Activated CD8-positive, alpha-beta T cell treated with anti-CD3 and anti-CD28 coated beads for 36 hours (primary cell): ENCODE data around the gene MLXIP. TPM values are rescaled to one million over a fixed set of nuclear protein-coding genes. Genes with fewer than 3 reads are reported as not detected.

Source experiments
- ATAC-seq: fragments of 200-7000 bp; cut with Tn5 transposase; one replicate; pipeline ENCODE4 v1.10.0; 2021; ENCODE audit warnings: mild to moderate bottlenecking, moderate library complexity
- CTCF ChIA-PET: fragments of 350-600 bp; sonication (Branson Sonifier 250); formaldehyde crosslinking; loops from one replicate; lab custom pipeline; 2021; ENCODE audit warnings: antibody characterized with exemption; lab: Charles Lee
- POLR2A ChIA-PET: fragments of 350-600 bp; sonication (Branson Sonifier 250); formaldehyde crosslinking; loops from one replicate; lab custom pipeline; 2021; ENCODE audit warnings: antibody characterized with exemption; lab: Charles Lee
- DNase-seq: peaks from one replicate; pipeline ENCODE4 v3.0.0-alpha.2; 2020
- H3K27ac Mint-ChIP-seq: one replicate; pipeline ENCODE4 v1.8.0; 2021; ENCODE audit warnings: mild to moderate bottlenecking, mixed read lengths
- H3K27me3 Mint-ChIP-seq: one replicate; pipeline ENCODE4 v1.8.0; 2021; ENCODE audit warnings: mixed read lengths
- H3K36me3 Mint-ChIP-seq: one replicate; pipeline ENCODE4 v1.8.0; 2021; ENCODE audit warnings: low read depth, mixed read lengths
- H3K4me1 Mint-ChIP-seq: one replicate; pipeline ENCODE4 v1.8.0; 2021; ENCODE audit warnings: low read depth, mixed read lengths
- H3K4me3 Mint-ChIP-seq: one replicate; pipeline ENCODE4 v1.8.0; 2021; ENCODE audit warnings: mild to moderate bottlenecking, moderate library complexity, mixed read lengths
- H3K9me3 Mint-ChIP-seq: one replicate; pipeline ENCODE4 v1.8.0; 2021; ENCODE audit warnings: mixed read lengths
- CTCF ChIP-seq: fragments of 200-600 bp; IDR thresholded peaks from one replicate; pipeline ENCODE4 v1.8.0; 2022; ENCODE audit warnings: antibody characterized with exemption, mild to moderate bottlenecking
- intact Hi-C: fragments of 100-400 bp; cut with micrococcal nuclease; formaldehyde crosslinking; loops from one replicate; pipeline ENCODE4 v1.10.0; 2022
- total RNA-seq, 2 experiments: library from RNA; stranded (reverse); gene quantifications; one replicate each; pipeline ENCODE4 v1.2.3, GENCODE V29; 2021

MLXIP gene
- total RNA-seq, 2 experiments from 2014 or later = 26.0 to 28.7 TPM

DNA sequence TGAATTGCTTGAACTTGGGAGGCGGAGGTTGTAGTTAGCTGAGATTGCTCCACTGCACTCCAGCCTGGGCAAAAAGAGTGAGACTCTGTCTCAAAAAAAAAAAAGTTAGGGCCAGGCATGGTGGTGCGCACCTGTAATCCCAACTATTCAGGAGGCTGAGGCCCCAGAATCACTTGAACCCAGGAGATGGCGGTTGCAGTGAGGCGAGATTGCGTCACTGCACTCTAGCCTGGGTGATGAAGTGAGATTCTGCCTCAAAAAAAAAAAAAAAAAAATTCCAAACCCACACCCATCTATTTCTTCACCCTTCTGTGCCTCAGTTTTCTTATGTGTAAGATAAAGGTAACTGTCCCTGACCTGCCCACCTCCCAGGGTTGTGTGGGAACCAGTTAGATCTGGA, 11.0 kb upstream of the MLXIP start:
- ATAC-seq (no peak), DNase-seq (no peak)
- H3K27me3 Mint-ChIP-seq = no peaks in the 10 kb centered on the region
- H3K9me3 Mint-ChIP-seq = no peaks in the 10 kb centered on the region
- intact Hi-C loops = no loop called here
- peaks cover 17% of the 10 kb centered on the region for H3K4me1 Mint-ChIP-seq
- ChIA-PET CTCF (interaction anchor here (1.5 to 6.8 kb wide), 4 partner anchors 11 to 55 kb away, joined by 3 to 41 read pairs (median 8); partner anchors contain the start of gene MLXIP), POLR2A (interaction anchor here (1.1 to 1.5 kb wide), 2 partner anchors 11 to 20 kb away, joined by 4 to 7 read pairs; partner anchors contain the start of gene MLXIP)
- peak overlapping the region; percentile 66 for H3K27ac Mint-ChIP-seq
- H3K36me3 Mint-ChIP-seq = no peaks in the 10 kb centered on the region
- peak overlapping the region; percentile 28 for H3K4me3 Mint-ChIP-seq
- no peak for TF ChIP-seq CTCF

- no peaks in the 10 kb centered on the region for H3K27me3 Mint-ChIP-seq
- intact Hi-C loops = no loop called here
- no peak for TF ChIP-seq CTCF
- peak overlapping the region; percentile 28 for H3K4me3 Mint-ChIP-seq
- POLR2A ChIA-PET = interaction anchor here (0.9 to 1.5 kb wide), 4 partner anchors 10 to 21 kb away, joined by 3 to 7 read pairs (median 4); partner anchors contain the start of gene MLXIP
- H3K9me3 Mint-ChIP-seq = no peaks in the 10 kb centered on the region
- peak overlapping the region; percentile 66 for H3K27ac Mint-ChIP-seq
- CTCF ChIA-PET = interaction anchor here (0.9 to 6.8 kb wide), 5 partner anchors 10 to 126 kb away, joined by 3 to 41 read pairs (median 7); partner anchors contain the start of gene MLXIP
- peak; percentile 73 for DNase-seq
- ATAC-seq = peak; percentile 66
- H3K4me1 Mint-ChIP-seq = peaks cover 16% of the 10 kb centered on the region
- H3K36me3 Mint-ChIP-seq = no peaks in the 10 kb centered on the region
Observed at GRCh38 chr12:122067966-122068365, 10.6 kb upstream of the MLXIP start.

DNA sequence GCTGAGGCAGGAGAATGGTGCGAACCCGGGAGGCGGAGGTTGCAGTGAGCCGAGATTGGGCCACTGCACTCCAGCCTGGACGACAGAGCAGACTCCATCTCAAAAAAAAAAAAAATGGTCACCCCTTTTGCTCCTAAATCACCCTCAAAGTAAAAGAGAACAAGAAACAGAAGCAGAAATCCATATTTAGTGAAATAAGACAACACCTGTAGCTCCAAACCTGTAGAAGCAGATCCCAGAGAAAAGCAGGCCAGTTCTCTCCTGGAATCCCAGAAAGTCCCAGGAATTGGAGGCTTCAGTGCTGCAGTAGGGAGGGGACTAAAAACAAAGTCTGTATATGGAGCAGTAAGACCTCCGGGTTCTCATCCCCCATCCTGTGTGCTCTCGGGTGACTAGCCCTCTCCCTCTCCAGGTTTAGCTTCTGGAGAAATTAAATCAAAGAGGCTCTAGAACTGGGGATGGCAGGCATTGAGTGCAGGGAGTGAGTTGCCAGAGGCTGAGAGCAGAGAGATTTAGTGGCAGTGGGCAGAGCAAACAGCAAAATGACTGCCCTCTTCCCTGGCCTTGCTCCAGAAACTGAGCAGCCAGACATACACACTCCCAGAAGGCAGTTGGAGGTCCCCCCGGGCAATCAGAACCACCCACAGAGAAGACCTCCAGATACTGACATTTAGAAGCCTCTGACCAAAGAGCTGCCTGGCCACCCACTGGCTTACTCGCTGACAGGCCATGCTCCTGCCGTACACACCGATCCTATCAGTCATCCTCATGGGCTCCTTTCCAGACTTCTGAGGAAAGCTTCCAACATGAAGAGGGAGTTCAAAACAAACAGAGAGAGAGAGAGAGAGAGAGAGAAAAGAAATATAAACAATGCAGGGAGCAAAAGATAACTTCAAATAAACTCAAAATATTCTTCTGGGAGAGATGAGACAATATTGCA, 6.3 kb upstream of the MLXIP start:
- Mint-ChIP-seq H3K27me3 (no peaks in the 10 kb centered on the region), H3K9me3 (no peaks in the 10 kb centered on the region), H3K4me1 (peaks cover 19% of the 10 kb centered on the region), H3K4me3 (no peak overlapping the region), H3K27ac (no peak overlapping the region), H3K36me3 (no peaks in the 10 kb centered on the region)
- no peak for TF ChIP-seq CTCF
- ChIA-PET CTCF (interaction anchor here (0.7 to 6.8 kb wide), 2 partner anchors 18 to 51 kb away, joined by 3 to 41 read pairs; no protein-coding TSS in a partner anchor), POLR2A (interaction anchor here (0.6 to 1.0 kb wide), 2 partner anchors 17 to 77 kb away, joined by 3 read pairs; no protein-coding TSS in a partner anchor)
- intact Hi-C loops = no loop called here
- DNase-seq (no peak), ATAC-seq (no peak)

DNA sequence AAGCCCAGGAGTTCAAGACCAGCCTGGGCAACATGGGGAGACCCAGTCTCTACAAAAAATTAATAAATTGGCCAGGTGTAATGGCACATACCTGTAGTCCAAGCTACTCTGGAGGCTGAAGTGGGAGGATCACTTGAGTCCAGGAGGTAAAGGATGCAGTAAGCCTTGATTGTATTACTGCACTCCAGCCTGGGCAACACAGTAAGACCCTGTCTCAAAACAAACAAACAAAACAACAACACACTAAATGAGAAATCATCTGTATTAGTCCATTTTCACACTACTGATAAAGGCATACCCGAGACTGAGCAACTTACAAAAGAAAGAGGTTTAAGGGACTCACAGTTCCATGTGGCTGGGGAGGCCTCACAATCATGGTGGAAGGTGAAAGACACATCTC, 4.7 kb upstream of the MLXIP start:
- Mint-ChIP-seq H3K36me3 (no peaks in the 10 kb centered on the region), H3K4me3 (no peak overlapping the region), H3K4me1 (peaks cover 12% of the 10 kb centered on the region), H3K27ac (no peak overlapping the region), H3K27me3 (no peaks in the 10 kb centered on the region), H3K9me3 (no peaks in the 10 kb centered on the region)
- ChIA-PET POLR2A (no interaction called here), CTCF (interaction anchor here (1.0 to 6.8 kb wide), 3 partner anchors 10 to 49 kb away, joined by 3 to 41 read pairs (median 3); no protein-coding TSS in a partner anchor)
- ATAC-seq = no peak
- no peak for DNase-seq
- intact Hi-C loops = no loop called here
- no peak for TF ChIP-seq CTCF
